ENCODE data around the gene ATG7.
"Not testable (repeated sequence)": the region's sequence is repeated elsewhere in the genome, so short reads cannot be mapped to it uniquely, and the experiment has no call there.

Gene ATG7

GRCh38 chr3:11576453-11576852 lies 304.3 kb downstream of the ATG7 start:
- DNase-seq = no peak

GRCh38 chr3:11578169-11578568 lies 306.0 kb downstream of the ATG7 start:
- DNase-seq = no peak

- DNase-seq = peak; percentile 13
These were observed 308.4 kb downstream of the ATG7 start for GRCh38 chr3:11580645-11581044.

GRCh38 chr3:11581237-11582190 lies 309.3 kb downstream of the ATG7 start:
- no peak for DNase-seq

- peak; percentile 57 for DNase-seq
These were observed 310.2 kb downstream of the ATG7 start for GRCh38 chr3:11582191-11582968.

GRCh38 chr3:11583235-11583634 lies 311.0 kb downstream of the ATG7 start:
- DNase-seq = no peak

GRCh38 chr3:11583638-11584046 lies 311.4 kb downstream of the ATG7 start:
- peak; percentile 55 for DNase-seq

- no peak for DNase-seq
These were observed 312.4 kb downstream of the ATG7 start for GRCh38 chr3:11584570-11584969.

- no peak for DNase-seq
These were observed 315.6 kb downstream of the ATG7 start for GRCh38 chr3:11587766-11588165.

GRCh38 chr3:11588338-11588737 lies 316.1 kb downstream of the ATG7 start:
- DNase-seq = no peak

- DNase-seq = no peak
These were observed 316.6 kb downstream of the ATG7 start for GRCh38 chr3:11588755-11589154.

- DNase-seq = no peak
These were observed 317.5 kb downstream of the ATG7 start for GRCh38 chr3:11589706-11590105.

- peak; percentile 73 for DNase-seq
These were observed 318.8 kb downstream of the ATG7 start for GRCh38 chr3:11591002-11591355.

- peak; percentile 28 for DNase-seq
These were observed 319.4 kb downstream of the ATG7 start for GRCh38 chr3:11591391-11592282.

- DNase-seq = peak; percentile 40
These were observed 320.5 kb downstream of the ATG7 start for GRCh38 chr3:11592445-11593298.

- no peak for DNase-seq
These were observed 321.3 kb downstream of the ATG7 start for GRCh38 chr3:11593318-11594034.

GRCh38 chr3:11595024-11595423 lies 322.8 kb downstream of the ATG7 start:
- not testable (repeated sequence) for DNase-seq

- DNase-seq = no peak
These were observed 324.2 kb downstream of the ATG7 start for GRCh38 chr3:11596387-11596786.

- DNase-seq = peak; percentile 99
These were observed 328.5 kb downstream of the ATG7 start for GRCh38 chr3:11600501-11601282.
